GM20000 (cell line): ENCODE measurements around the gene PPP4R4.

Experiments
- DNase-seq: peaks from one replicate; pipeline ENCODE4 v3.0.0; 2012; ENCODE audit warnings: low spot score
- TF ChIP-seq, protein P1 (sequence below): IDR thresholded peaks from 2 replicates; pipeline ENCODE4 v1.5.1; 2012; ENCODE audit warnings: mild to moderate bottlenecking, control low read depth; ENCODE audit errors: extremely low read depth, missing control alignments

The PPP4R4 gene

DNA sequence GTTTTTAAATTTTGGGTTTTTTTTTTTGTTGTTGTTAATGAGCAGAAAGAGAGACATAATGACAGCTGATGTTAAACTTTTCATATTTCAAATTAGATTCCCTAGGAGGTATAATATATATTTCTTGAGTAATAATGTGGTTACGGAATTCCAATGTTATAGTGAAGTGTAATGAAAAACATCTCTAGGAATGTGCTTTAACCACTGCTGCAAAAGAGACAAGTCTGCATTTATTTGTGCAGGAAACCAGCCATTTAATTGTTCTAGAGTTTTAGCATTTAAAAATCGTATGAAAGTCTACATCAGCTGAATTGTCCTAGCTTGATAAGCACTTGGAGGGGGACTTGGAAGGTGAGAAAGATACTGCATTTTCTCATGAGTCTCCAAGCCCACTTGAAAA is 104.6 kb downstream of the PPP4R4 start:
- no peak for DNase-seq
- TF ChIP-seq, protein P1, sequence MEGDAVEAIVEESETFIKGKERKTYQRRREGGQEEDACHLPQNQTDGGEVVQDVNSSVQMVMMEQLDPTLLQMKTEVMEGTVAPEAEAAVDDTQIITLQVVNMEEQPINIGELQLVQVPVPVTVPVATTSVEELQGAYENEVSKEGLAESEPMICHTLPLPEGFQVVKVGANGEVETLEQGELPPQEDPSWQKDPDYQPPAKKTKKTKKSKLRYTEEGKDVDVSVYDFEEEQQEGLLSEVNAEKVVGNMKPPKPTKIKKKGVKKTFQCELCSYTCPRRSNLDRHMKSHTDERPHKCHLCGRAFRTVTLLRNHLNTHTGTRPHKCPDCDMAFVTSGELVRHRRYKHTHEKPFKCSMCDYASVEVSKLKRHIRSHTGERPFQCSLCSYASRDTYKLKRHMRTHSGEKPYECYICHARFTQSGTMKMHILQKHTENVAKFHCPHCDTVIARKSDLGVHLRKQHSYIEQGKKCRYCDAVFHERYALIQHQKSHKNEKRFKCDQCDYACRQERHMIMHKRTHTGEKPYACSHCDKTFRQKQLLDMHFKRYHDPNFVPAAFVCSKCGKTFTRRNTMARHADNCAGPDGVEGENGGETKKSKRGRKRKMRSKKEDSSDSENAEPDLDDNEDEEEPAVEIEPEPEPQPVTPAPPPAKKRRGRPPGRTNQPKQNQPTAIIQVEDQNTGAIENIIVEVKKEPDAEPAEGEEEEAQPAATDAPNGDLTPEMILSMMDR = no peak

DNA sequence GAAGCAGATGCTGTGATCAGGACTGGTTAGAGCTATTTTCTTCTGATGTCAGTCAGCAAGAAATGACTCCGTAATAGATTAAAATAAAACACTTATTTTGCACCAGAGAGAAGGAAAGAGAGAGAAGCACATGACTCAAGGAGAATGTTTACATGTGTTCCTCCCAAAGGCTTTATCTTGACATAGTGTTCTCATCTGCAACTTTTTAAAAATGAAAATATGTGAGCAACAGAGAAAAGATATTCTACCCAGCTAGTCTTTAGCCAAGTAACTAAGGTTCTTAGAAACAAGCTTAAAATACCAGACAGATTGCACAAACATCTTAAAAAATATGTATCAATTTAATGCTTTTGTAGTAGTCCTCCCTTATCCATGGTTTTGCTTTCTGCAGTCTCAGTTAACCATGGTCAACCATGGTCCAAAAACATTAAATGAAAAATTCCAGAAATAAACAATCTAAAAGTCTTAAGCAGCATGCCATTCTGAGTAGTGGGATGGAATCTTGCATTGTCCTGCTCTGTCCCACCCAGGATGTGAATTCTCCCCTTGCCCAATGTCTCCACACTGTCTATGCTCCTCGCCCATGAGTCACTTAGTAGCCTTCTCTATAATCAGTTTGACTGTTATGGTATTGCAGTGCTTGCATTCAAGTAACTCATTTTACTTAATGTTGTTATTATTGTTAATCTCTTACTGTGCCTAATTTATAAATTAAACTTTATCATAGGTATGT is 109.0 kb downstream of the PPP4R4 start:
- TF ChIP-seq, protein P1 = no peak
- no peak for DNase-seq

DNA sequence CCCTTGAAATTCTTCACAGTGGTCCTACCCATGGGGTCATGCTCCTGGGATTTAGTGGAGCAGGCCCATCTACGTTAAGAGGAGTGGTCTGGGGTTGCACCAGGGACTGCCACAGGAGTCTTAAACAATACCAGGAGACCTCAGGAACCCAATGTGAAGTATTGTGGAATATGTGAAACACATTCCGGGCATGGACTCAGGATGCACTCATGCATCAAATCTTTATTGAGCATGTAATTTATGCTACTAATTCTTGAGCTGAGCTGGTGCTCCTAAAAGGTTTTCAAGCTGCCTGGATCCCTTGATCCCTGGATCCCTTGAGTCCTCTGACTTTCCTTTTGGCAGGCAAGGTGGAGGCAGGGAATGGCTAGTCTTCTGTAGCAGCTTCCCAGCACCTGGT is 110.1 kb downstream of the PPP4R4 start:
- TF ChIP-seq, protein P1 = no peak
- DNase-seq = no peak

DNA sequence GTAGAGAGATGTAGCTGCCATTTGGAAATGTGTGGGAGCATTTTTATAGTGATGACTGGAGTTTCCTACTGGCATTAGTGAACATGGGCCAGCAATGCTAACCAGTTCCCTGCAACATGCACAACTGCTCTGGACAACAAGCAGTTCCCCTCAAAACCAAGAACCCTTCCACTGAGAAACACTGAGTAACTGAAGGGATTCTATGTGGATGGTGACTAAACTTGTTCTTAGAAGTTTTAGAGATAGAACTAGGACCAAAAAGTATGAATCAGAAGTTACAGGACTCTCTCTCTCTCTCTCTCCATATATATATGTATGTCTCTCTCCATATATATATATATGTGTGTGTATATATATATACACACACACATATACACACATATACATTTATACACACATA is 111.0 kb downstream of the PPP4R4 start:
- TF ChIP-seq, protein P1 = no peak
- DNase-seq = no peak

DNA sequence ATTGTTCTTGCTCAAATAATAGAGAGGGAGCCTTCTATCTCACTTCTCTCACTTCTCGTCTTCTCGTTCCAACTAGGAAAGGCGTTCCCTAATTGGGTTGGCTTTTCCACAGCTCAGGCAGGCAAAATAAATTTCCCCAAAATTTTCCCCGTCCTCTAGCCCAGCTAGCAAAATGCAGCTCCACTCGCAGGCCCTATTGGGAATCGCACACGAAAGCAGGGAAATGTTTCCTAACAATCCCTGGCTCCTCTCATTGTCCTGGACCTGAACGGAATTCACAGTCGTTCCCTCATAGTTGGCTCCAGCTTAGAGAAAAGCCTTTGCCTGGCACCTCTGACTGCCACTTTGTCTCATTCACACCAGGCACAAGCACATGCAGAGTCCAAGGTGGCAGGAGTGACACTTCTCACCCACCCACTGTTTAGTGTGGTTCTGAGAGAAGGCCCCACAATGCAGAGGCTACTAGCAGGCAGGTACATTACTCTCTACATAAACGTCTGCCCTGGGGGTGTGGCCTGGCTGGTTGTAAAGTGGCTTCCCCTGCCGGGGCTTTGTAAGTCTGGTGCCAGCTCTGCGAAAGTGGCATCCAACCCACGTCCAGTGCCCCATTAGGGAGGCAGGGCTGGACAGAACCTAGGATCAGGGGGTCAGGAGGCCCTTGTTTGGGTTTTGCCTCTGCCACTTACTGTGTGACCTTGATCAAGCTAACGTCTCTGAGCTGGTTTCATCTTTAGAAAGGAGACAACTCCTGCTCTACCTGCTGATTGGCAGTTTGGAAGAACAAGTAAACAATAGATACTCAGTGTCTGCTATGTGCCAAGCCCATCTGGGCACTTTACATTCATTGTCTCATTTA is 114.7 kb downstream of the PPP4R4 start:
- TF ChIP-seq, protein P1 = no peak
- no peak for DNase-seq

DNA sequence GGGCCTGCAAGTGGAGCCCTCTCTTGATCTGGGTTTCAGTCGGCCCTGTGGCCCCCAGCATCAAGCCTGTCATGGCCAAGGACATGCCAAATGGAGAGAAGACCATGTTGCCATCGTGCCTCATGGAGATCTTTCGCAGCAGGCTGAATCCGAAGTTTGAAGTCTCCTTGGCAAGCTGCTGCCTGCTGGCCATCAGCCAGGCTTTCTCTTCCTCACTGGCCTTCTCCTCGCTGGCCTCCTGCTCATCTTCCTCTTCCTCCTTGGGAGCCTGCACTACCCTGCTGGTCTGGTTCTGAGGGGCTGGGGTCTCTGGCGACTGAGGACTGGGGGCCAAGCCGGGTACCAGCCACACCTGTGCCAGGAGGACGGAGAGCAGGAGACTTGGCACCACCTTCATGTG is 116.1 kb downstream of the PPP4R4 start:
- TF ChIP-seq, protein P1 = no peak
- no peak for DNase-seq
